NB4 (cell line): Measurements from ENCODE around the gene MYBPC2.

Experiments used
- MAX ChIP-seq: IDR thresholded peaks from 2 replicates; pipeline ENCODE4 v1.6.1; 2011; ENCODE audit warnings: low read depth, low read length
- POLR2A ChIP-seq: IDR thresholded peaks from 2 replicates; pipeline ENCODE4 v1.6.1; 2011; ENCODE audit warnings: mild to moderate bottlenecking; ENCODE audit not compliant: insufficient read length; ENCODE audit errors: extremely low read depth
- TF ChIP-seq, protein P1 (sequence below): IDR thresholded peaks from one replicate; pipeline ENCODE4 v1.5.1; 2012; ENCODE audit warnings: low read depth, low read length

DNA sequence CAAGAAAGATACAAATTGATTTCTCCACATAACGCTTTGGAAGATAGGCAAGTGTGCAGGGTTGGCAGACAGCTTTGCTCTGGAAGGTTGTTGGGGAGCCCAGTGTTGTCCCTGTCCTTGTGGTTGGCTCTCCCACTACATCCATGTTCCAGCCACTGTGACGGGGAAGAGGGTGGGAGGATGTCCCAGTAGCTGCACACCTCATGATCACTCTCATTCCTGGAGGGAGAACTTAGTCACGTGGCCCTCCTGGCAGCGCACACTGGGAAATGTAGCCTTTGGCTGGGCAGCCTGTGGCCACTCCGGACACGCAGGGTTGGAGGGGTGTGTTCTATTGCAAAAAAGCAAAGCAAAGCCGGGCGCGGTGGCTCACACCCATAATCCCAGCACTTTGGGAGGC lies 38.7 kb upstream of the MYBPC2 start:
- TF ChIP-seq, protein P1, sequence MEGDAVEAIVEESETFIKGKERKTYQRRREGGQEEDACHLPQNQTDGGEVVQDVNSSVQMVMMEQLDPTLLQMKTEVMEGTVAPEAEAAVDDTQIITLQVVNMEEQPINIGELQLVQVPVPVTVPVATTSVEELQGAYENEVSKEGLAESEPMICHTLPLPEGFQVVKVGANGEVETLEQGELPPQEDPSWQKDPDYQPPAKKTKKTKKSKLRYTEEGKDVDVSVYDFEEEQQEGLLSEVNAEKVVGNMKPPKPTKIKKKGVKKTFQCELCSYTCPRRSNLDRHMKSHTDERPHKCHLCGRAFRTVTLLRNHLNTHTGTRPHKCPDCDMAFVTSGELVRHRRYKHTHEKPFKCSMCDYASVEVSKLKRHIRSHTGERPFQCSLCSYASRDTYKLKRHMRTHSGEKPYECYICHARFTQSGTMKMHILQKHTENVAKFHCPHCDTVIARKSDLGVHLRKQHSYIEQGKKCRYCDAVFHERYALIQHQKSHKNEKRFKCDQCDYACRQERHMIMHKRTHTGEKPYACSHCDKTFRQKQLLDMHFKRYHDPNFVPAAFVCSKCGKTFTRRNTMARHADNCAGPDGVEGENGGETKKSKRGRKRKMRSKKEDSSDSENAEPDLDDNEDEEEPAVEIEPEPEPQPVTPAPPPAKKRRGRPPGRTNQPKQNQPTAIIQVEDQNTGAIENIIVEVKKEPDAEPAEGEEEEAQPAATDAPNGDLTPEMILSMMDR: no peak
- TF ChIP-seq POLR2A (no peak), MAX (no peak)
